ENCODE data around the gene ZDHHC1. TPM values are rescaled to one million over a fixed set of nuclear protein-coding genes. Genes with fewer than 3 reads are reported as not detected.

Gene ZDHHC1
- total and polyA plus RNA-seq, 3 donors from 2014 or later = 26.7 to 62.7 (median 62.0) TPM

- intact Hi-C loops (cut with DNase I; ENCODE audit: low total_unique reads) = no loop called here
- Histone ChIP-seq H3K9me3 (no peaks in the 10 kb centered on the region), H3K27ac (no peak overlapping the region), H3K4me1 (peaks cover 14% of the 10 kb centered on the region), H3K4me3 (no peak overlapping the region), H3K36me3 (ENCODE audit: low read depth, missing control alignments) (no peaks in the 10 kb centered on the region), H3K27me3 (no peaks in the 10 kb centered on the region)
- TF ChIP-seq POLR2A (IDR thresholded peaks at IDR 0.05) = no peak
- DNase-seq = no peak
- 93% methylated on average over 16 of the region's 16 CpGs; no CpG with 5 or more reads in 1 of the 2 donors for WGBS, 2 donors
Observed at GRCh38 chr16:67435758-67436164, 19.5 kb upstream of the ZDHHC1 start.

GRCh38 chr16:67433131-67433719 lies 16.9 kb upstream of the ZDHHC1 start:
- no peak for DNase-seq
- H3K4me1 ChIP-seq = peaks cover 27% of the 10 kb centered on the region
- TF ChIP-seq CTCF (IDR thresholded peaks at IDR 0.05) (no peak), POLR2A (IDR thresholded peaks at IDR 0.05) (no peak)
- no peaks in the 10 kb centered on the region for H3K9me3 ChIP-seq
- no peak overlapping the region for H3K27ac ChIP-seq
- H3K4me3 ChIP-seq = no peak overlapping the region
- H3K27me3 ChIP-seq = no peaks in the 10 kb centered on the region
- WGBS, 2 donors = 70 to 85% methylated on average over 5 of the region's 5 CpGs
- H3K36me3 ChIP-seq (ENCODE audit: low read depth, missing control alignments) = no peaks in the 10 kb centered on the region
- intact Hi-C loops (cut with DNase I; ENCODE audit: low total_unique reads) = no loop called here

GRCh38 chr16:67432506-67432890 lies 16.2 kb upstream of the ZDHHC1 start:
- intact Hi-C loops (cut with DNase I; ENCODE audit: low total_unique reads) = no loop called here
- Histone ChIP-seq H3K27ac (no peak overlapping the region), H3K9me3 (no peaks in the 10 kb centered on the region), H3K27me3 (no peaks in the 10 kb centered on the region), H3K4me1 (peaks cover 27% of the 10 kb centered on the region), H3K4me3 (no peak overlapping the region), H3K36me3 (ENCODE audit: low read depth, missing control alignments) (no peaks in the 10 kb centered on the region)
- no peak for TF ChIP-seq CTCF (IDR thresholded peaks at IDR 0.05)
- no peak for TF ChIP-seq POLR2A (IDR thresholded peaks at IDR 0.05)
- no peak for DNase-seq
- WGBS, 2 donors = 39 to 70% methylated on average over 4 to 5 of the region's 5 CpGs

- Histone ChIP-seq H3K4me3 (peak overlapping the region in 1 of 2 donors; percentile 22), H3K36me3 (ENCODE audit: low read depth, missing control alignments) (no peaks in the 10 kb centered on the region), H3K27ac (peak overlapping the region in 1 of 2 donors; percentile 56), H3K9me3 (no peaks in the 10 kb centered on the region), H3K27me3 (no peaks in the 10 kb centered on the region), H3K4me1 (peaks cover 27% of the 10 kb centered on the region)
- intact Hi-C loops (cut with DNase I; ENCODE audit: low total_unique reads) = no loop called here
- TF ChIP-seq CTCF (IDR thresholded peaks at IDR 0.05) = no peak
- no peak for TF ChIP-seq POLR2A (IDR thresholded peaks at IDR 0.05)
- WGBS, 2 donors = 20 to 30% methylated on average over 7 to 12 of the region's 13 CpGs
- no peak for DNase-seq
Observed at GRCh38 chr16:67431775-67432505, 15.7 kb upstream of the ZDHHC1 start.

- peak within 1 kb of the TSS; percentile 47 to 58 for H3K4me3 ChIP-seq
- WGBS, 2 donors = 2 to 9% methylated on average over 4 to 51 of the region's 87 CpGs
- H3K9me3 ChIP-seq = no peaks in the 10 kb centered on the region
- H3K36me3 ChIP-seq (ENCODE audit: low read depth, missing control alignments) = no peaks in the 10 kb centered on the region
- H3K27me3 ChIP-seq = no peaks in the 10 kb centered on the region
- H3K27ac ChIP-seq = peak within 1 kb of the TSS in 1 of 2 donors; percentile 56
- H3K4me1 ChIP-seq = peaks cover 27% of the 10 kb centered on the region
- DNase-seq = peak; percentile 67
- intact Hi-C loops (cut with DNase I; ENCODE audit: low total_unique reads) = no loop called here
- TF ChIP-seq CTCF (IDR thresholded peaks at IDR 0.05) (peak in 1 of 3 experiments; percentile 4), POLR2A (IDR thresholded peaks at IDR 0.05) (no peak)
Observed at GRCh38 chr16:67430977-67431774, 14.9 kb upstream of the ZDHHC1 start, which contains the start of gene HSD11B2. Gene HSD11B2, plus strand, starts transcription at chr16:67431121. Its CDS starts 128 bp downstream, at chr16:67431249.

All from testis (tissue), 3 donors.